HG02852 (cell line): ENCODE data around the gene PRR12.
"Not testable (repeated sequence)": the region's sequence is repeated elsewhere in the genome, so short reads cannot be mapped to it uniquely, and the experiment has no call there.

Experiments used
- ATAC-seq: cut with Tn5 transposase; IDR thresholded peaks from one replicate; pipeline ENCODE4 v1.9.1; 2021; ENCODE audit warnings: mild to moderate bottlenecking, moderate library complexity; ENCODE audit not compliant: unreplicated experiment

PRR12 gene

GRCh38 chr19:49615861-49616260 is 24.9 kb downstream of the PRR12 start:
- ATAC-seq: no peak

- ATAC-seq: no peak
Measured at GRCh38 chr19:49616532-49616931, 25.6 kb downstream of the PRR12 start.

- ATAC-seq: no peak
Measured at GRCh38 chr19:49616945-49617344, 26.0 kb downstream of the PRR12 start.

- ATAC-seq: not testable (repeated sequence)
Measured at GRCh38 chr19:49617860-49618259, 26.9 kb downstream of the PRR12 start.

GRCh38 chr19:49624967-49625910 is 34.3 kb downstream of the PRR12 start:
- ATAC-seq: no peak

GRCh38 chr19:49626226-49626625 is 35.2 kb downstream of the PRR12 start:
- ATAC-seq: no peak

GRCh38 chr19:49629659-49630058 is 38.7 kb downstream of the PRR12 start:
- no peak for ATAC-seq

GRCh38 chr19:49631014-49631588 is 40.1 kb downstream of the PRR12 start:
- ATAC-seq: no peak

GRCh38 chr19:49631610-49632192 is 40.7 kb downstream of the PRR12 start:
- no peak for ATAC-seq

GRCh38 chr19:49632576-49632975 is 41.6 kb downstream of the PRR12 start:
- ATAC-seq: no peak

- not testable (repeated sequence) for ATAC-seq
Measured at GRCh38 chr19:49633273-49633672, 42.3 kb downstream of the PRR12 start.

- ATAC-seq: no peak
Measured at GRCh38 chr19:49635530-49636232, 44.7 kb downstream of the PRR12 start.

GRCh38 chr19:49636233-49636932 is 45.4 kb downstream of the PRR12 start:
- ATAC-seq: no peak

- ATAC-seq: no peak
Measured at GRCh38 chr19:49637821-49638738, 47.1 kb downstream of the PRR12 start.

- no peak for ATAC-seq
Measured at GRCh38 chr19:49639401-49640112, 48.6 kb downstream of the PRR12 start.

GRCh38 chr19:49640113-49640898 is 49.3 kb downstream of the PRR12 start, which contains the start of gene RRAS:
RRAS (minus strand) TSS chr19:49640143; CDS start chr19:49640098, 45 bp downstream.
- peak; percentile 55 for ATAC-seq

- peak; percentile 59 for ATAC-seq
Measured at GRCh38 chr19:49641688-49642491, 50.9 kb downstream of the PRR12 start, which contains the start of gene SCAF1. SCAF1 (plus strand) TSS chr19:49642209; CDS start chr19:49645027, 2,818 bp downstream.
